Panc1 (cell line): ENCODE results near the gene SH3BP5.

Experiments
- POLR2AphosphoS5 ChIP-seq: IDR thresholded peaks from 2 replicates; pipeline ENCODE4 v1.6.1; 2012; ENCODE audit warnings: mild to moderate bottlenecking, low read depth, low read length, moderate library complexity
- SIN3A ChIP-seq: IDR thresholded peaks from 2 replicates; pipeline ENCODE4 v1.6.1; 2012; ENCODE audit warnings: low read depth, mild to moderate bottlenecking, low read length, moderate library complexity, borderline replicate concordance; ENCODE audit not compliant: insufficient read depth
- TF ChIP-seq, protein P1 (sequence below): fragments of 450-650 bp; IDR thresholded peaks from 2 replicates; pipeline ENCODE4 v1.5.1; 2017; ENCODE audit warnings: mild to moderate bottlenecking
- TF ChIP-seq, protein P2 (sequence below), 2 experiments: IDR thresholded peaks; 2 replicates each; pipeline ENCODE4 v1.6.1; 2011 to 2012; ENCODE audit warnings: low read depth in 2 of 2, control low read depth in 1 of 2, low read length in 1 of 2, mild to moderate bottlenecking in 1 of 2, moderate library complexity in 1 of 2; ENCODE audit not compliant: insufficient read depth in 1 of 2

DNA sequence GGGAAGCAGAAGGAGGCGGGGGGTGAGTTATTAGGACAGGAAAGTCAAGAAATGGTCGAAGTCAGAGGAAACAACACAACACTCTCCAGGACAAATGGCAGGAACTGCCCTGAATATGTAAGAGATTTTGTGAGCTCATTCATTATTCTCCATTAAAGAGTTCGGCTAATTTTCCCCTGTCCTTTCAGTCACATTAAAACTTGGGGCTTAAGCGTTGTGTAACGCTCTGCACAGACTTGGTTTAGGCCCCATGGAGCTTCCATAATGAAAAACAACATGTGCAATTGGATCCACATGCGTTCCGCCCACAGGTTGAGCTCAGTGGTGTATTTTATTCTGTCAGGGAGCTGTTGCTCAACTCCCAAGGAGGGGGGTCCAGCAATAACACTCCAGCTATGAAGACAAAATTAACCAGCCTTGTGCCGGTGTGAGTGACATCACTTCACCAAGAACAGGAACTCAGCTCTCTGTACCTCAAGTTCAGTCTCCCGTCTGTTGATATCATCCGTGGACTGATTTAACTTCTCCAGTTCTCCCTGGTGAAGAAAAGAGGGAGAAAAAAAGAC is 2.3 kb downstream of the SH3BP5 start:
- TF ChIP-seq, protein P1, sequence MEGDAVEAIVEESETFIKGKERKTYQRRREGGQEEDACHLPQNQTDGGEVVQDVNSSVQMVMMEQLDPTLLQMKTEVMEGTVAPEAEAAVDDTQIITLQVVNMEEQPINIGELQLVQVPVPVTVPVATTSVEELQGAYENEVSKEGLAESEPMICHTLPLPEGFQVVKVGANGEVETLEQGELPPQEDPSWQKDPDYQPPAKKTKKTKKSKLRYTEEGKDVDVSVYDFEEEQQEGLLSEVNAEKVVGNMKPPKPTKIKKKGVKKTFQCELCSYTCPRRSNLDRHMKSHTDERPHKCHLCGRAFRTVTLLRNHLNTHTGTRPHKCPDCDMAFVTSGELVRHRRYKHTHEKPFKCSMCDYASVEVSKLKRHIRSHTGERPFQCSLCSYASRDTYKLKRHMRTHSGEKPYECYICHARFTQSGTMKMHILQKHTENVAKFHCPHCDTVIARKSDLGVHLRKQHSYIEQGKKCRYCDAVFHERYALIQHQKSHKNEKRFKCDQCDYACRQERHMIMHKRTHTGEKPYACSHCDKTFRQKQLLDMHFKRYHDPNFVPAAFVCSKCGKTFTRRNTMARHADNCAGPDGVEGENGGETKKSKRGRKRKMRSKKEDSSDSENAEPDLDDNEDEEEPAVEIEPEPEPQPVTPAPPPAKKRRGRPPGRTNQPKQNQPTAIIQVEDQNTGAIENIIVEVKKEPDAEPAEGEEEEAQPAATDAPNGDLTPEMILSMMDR: no peak
- TF ChIP-seq POLR2AphosphoS5 (no peak), SIN3A (no peak)
- TF ChIP-seq, protein P2, sequence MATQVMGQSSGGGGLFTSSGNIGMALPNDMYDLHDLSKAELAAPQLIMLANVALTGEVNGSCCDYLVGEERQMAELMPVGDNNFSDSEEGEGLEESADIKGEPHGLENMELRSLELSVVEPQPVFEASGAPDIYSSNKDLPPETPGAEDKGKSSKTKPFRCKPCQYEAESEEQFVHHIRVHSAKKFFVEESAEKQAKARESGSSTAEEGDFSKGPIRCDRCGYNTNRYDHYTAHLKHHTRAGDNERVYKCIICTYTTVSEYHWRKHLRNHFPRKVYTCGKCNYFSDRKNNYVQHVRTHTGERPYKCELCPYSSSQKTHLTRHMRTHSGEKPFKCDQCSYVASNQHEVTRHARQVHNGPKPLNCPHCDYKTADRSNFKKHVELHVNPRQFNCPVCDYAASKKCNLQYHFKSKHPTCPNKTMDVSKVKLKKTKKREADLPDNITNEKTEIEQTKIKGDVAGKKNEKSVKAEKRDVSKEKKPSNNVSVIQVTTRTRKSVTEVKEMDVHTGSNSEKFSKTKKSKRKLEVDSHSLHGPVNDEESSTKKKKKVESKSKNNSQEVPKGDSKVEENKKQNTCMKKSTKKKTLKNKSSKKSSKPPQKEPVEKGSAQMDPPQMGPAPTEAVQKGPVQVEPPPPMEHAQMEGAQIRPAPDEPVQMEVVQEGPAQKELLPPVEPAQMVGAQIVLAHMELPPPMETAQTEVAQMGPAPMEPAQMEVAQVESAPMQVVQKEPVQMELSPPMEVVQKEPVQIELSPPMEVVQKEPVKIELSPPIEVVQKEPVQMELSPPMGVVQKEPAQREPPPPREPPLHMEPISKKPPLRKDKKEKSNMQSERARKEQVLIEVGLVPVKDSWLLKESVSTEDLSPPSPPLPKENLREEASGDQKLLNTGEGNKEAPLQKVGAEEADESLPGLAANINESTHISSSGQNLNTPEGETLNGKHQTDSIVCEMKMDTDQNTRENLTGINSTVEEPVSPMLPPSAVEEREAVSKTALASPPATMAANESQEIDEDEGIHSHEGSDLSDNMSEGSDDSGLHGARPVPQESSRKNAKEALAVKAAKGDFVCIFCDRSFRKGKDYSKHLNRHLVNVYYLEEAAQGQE (IDR thresholded peaks at IDR 0.05; ENCODE audit: insufficient read depth in 1 of 2, low read depth in 2 of 2, low read length in 1 of 2): no peak
